Adrenal gland (tissue), 12 donors: ENCODE data around the gene ANKRD42. TPM values are rescaled to one million over a fixed set of nuclear protein-coding genes. Genes with fewer than 3 reads are reported as not detected.

Source experiments
- DNase-seq, 7 donors: peaks; one replicate each; pipeline ENCODE4 v3.0.0-alpha.2; 2019 to 2020
- H3K27ac ChIP-seq, 5 donors: fragments of 200-600 bp; sonication (generic) in 4 of 5; 1 replicate in 3 of 5; 2 replicates in 2 of 5; pipeline versions ENCODE4 v1.5.1 to v1.8.0; 2016 to 2020; ENCODE audit warnings: mild to moderate bottlenecking in 1 of 5
- H3K27me3 ChIP-seq: fragments of 200-600 bp; 2 replicates; pipeline ENCODE4 v1.8.0; 2021
- H3K36me3 ChIP-seq, 2 donors: fragments of 200-600 bp; replicated peaks in 1 of 2; 1 replicate in 1 of 2; 2 replicates in 1 of 2; pipeline versions ENCODE4 v1.5.1 to v1.8.0; 2018 to 2022
- H3K4me1 ChIP-seq, 2 donors: fragments of 200-600 bp; replicated peaks in 1 of 2; 1 replicate in 1 of 2; 2 replicates in 1 of 2; pipeline versions ENCODE4 v1.5.1 to v1.8.0; 2018 to 2021
- H3K4me3 ChIP-seq, 4 donors: fragments of 200-600 bp; sonication (generic) in 3 of 4; one replicate each; pipeline ENCODE4 v1.5.1; 2016 to 2018
- H3K9me3 ChIP-seq, 3 donors: fragments of 200-600 bp; sonication (generic) in 1 of 3; replicated peaks in 1 of 3; 1 replicate in 2 of 3; 2 replicates in 1 of 3; pipeline versions ENCODE4 v1.5.1 to v1.8.0; 2016 to 2021
- CTCF ChIP-seq, 6 experiments: fragments of 450-650 bp in 4 of 6; fragments of 200-600 bp in 2 of 6; sonication (generic) in 1 of 6; IDR thresholded peaks; 1 replicate in 5 of 6; 2 replicates in 1 of 6; pipeline versions ENCODE4 v1.5.1 to v1.8.0; 2016 to 2021; ENCODE audit warnings: antibody characterized with exemption in 6 of 6, mild to moderate bottlenecking in 2 of 6, moderate library complexity in 1 of 6
- POLR2A ChIP-seq, 2 donors: fragments of 450-650 bp; IDR thresholded peaks; one replicate each; pipeline ENCODE4 v1.6.1; 2017; ENCODE audit warnings: antibody characterized with exemption in 2 of 2, mild to moderate bottlenecking in 2 of 2, moderate library complexity in 1 of 2
- WGBS, 4 donors: extraction: QIAGEN DNeasy Blood & Tissue Kit in 2 of 4; methylation state at CpG; one replicate each; pipeline versions ENCODE4 v1.1.5 to v1.1.7; 2013 to 2017; 5-methylcytosine and 5-hydroxymethylcytosine counted together
- intact Hi-C, 2 donors: fragments of 100-400 bp; cut with DNase I; formaldehyde crosslinking; loops; one replicate each; pipeline versions ENCODE4 v1.14.1 to v1.15.0; 2022 to 2023
- polyA plus RNA-seq, 3 donors: library from polyadenylated mRNA; stranded (reverse); fragments of 200-250 nt in 2 of 3; fragments of 350-450 nt in 1 of 3; fragmentation: Illumina TruSeq in 1 of 3; extraction: RNeasy Lipid Tissue Mini Kit (QIAGEN cat#74804) in 1 of 3; gene quantifications; one replicate each; pipeline ENCODE4 v1.2.3, GENCODE V29; 2013 to 2014
- total RNA-seq, 9 donors: library from RNA; depleted of rRNA in 4 of 9; stranded (reverse); fragments of >200 nt in 4 of 9; fragments of 120-200 nt in 1 of 9; fragmentation: NEBNext Ultra II Directional in 1 of 9; extraction: Animal tissue kit (Norgen Biotek cat#: 25700) in 1 of 9; gene quantifications; one replicate each; pipeline versions ENCODE4 v1.1.0 to v1.2.4, GENCODE V29; 2013 to 2023
- donor health status: healthy with polysubstance abuse.
- donor health status: Bipolar disorder and iron deficiency.
- donor health status: DM: yes; HTN: yes; CAD: no.
- donor health status: DM: no; HTN: no; CAD: no.
- donor health status: DM: no; HTN: no; CAD: no.
- donor health status: DM: yes; HTN: yes; CAD: no.

The ANKRD42 gene
- total and polyA plus RNA-seq, 12 donors: 9.0 to 34.3 (median 23.3) TPM

- intact Hi-C loops: no loop called here
- Histone ChIP-seq H3K36me3 (peaks cover 0 to 34% of the 10 kb centered on the region in 2 donors), H3K4me1 (peaks cover 22 to 40% of the 10 kb centered on the region in 2 donors), H3K4me3 (peak overlapping the region; percentile 54 to 96 (median 69)), H3K9me3 (no peaks in the 10 kb centered on the region), H3K27me3 (no peaks in the 10 kb centered on the region), H3K27ac (peak overlapping the region; percentile 67 to 97 (median 90))
- 10 to 16% (median 14%) methylated on average over 8 of the region's 8 CpGs for WGBS, 4 donors
- TF ChIP-seq POLR2A (IDR thresholded peaks at IDR 0.05): no peak
- TF ChIP-seq CTCF (IDR thresholded peaks at IDR 0.05): no peak
- DNase-seq: no peak
Measured at GRCh38 chr11:83192606-83193245, 786 bp upstream of the ANKRD42 start.

- WGBS, 4 donors: 1 to 2% (median 1%) methylated on average over 19 to 35 of the region's 35 CpGs
- H3K27ac ChIP-seq: peak overlapping the region; percentile 72 to 97 (median 90)
- intact Hi-C loops: no loop called here
- peaks cover 22 to 40% of the 10 kb centered on the region in 2 donors for H3K4me1 ChIP-seq
- TF ChIP-seq POLR2A (IDR thresholded peaks at IDR 0.05) (peak; percentile 36 to 79), CTCF (IDR thresholded peaks at IDR 0.05) (no peak)
- peaks cover 0 to 27% of the 10 kb centered on the region in 2 donors for H3K36me3 ChIP-seq
- H3K4me3 ChIP-seq: peak overlapping the region; percentile 54 to 96 (median 69)
- H3K27me3 ChIP-seq: no peaks in the 10 kb centered on the region
- peak; percentile 58 to 88 (median 84) for DNase-seq
- no peaks in the 10 kb centered on the region for H3K9me3 ChIP-seq
Measured at GRCh38 chr11:83194281-83195142, 1.0 kb downstream of the ANKRD42 start.

GRCh38 chr11:83195143-83195466 is 1.6 kb downstream of the ANKRD42 start:
- no peaks in the 10 kb centered on the region for H3K27me3 ChIP-seq
- peak overlapping the region; percentile 72 to 97 (median 90) for H3K27ac ChIP-seq
- WGBS, 4 donors: 31 to 39% (median 37%) methylated on average over 4 of the region's 4 CpGs
- H3K9me3 ChIP-seq: no peaks in the 10 kb centered on the region
- H3K36me3 ChIP-seq: peaks cover 0 to 21% of the 10 kb centered on the region in 2 donors
- H3K4me3 ChIP-seq: peak overlapping the region in 3 of 4 donors; percentile 54 to 80 (median 58)
- no peak for DNase-seq
- intact Hi-C loops: no loop called here
- peaks cover 22 to 40% of the 10 kb centered on the region in 2 donors for H3K4me1 ChIP-seq
- TF ChIP-seq CTCF (IDR thresholded peaks at IDR 0.05) (no peak), POLR2A (IDR thresholded peaks at IDR 0.05) (no peak)

GRCh38 chr11:83195649-83196048 is 2.1 kb downstream of the ANKRD42 start:
- Histone ChIP-seq H3K36me3 (peaks cover 0 to 16% of the 10 kb centered on the region in 2 donors), H3K27me3 (no peaks in the 10 kb centered on the region), H3K27ac (peak overlapping the region in 1 of 5 donors; percentile 97), H3K4me3 (peak overlapping the region in 1 of 4 donors; percentile 58), H3K9me3 (no peaks in the 10 kb centered on the region), H3K4me1 (peaks cover 22 to 40% of the 10 kb centered on the region in 2 donors)
- TF ChIP-seq POLR2A (IDR thresholded peaks at IDR 0.05) (no peak), CTCF (IDR thresholded peaks at IDR 0.05) (no peak)
- no peak for DNase-seq
- 94 to 97% (median 96%) methylated on average over 8 of the region's 8 CpGs for WGBS, 4 donors
- intact Hi-C loops: no loop called here
